CD1c-positive myeloid dendritic cell (primary cell): ENCODE results near the gene MYO1E.
A peak's percentile ranks its signal among the peaks of the same experiment; 100 is the strongest.
"Not testable (repeated sequence)": the region's sequence is repeated elsewhere in the genome, so short reads cannot be mapped to it uniquely, and the experiment has no call there.

ENCODE experiments used
- DNase-seq: peaks from one replicate; pipeline ENCODE4 v3.0.0-alpha.2; 2016; ENCODE audit errors: extremely low spot score

Gene MYO1E

DNA sequence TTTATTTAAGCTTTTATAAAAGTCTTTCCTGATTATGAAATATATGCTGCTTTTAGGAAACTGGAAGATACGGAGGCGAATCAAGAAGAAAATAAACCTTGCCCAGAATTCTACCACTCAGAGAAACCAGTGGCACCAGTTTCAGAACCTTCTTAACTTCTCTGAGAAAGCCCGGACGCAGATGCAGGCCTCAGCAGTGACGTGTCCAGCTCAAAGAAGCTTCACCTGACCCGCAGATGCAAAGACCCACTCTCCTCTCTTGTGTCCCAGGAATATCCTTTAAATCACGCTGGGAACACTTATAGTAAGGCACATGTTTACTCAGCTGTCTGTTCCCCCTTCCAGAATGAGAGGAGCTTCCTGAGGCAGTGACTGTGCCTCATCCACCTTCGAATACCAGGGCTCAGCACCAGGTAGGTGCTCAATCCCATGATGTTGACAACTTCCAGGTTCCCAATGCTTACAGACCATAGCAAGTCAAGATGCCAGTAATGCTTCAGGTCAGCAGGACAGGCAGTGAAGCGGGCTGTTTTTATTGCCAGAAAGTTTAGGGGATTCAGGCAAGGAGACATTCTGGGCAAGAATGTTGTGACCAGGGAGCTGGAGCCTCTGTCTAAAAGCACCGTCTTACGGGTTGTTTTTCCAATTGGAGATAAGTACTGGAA lies 205.9 kb downstream of the MYO1E start:
- DNase-seq: no peak

DNA sequence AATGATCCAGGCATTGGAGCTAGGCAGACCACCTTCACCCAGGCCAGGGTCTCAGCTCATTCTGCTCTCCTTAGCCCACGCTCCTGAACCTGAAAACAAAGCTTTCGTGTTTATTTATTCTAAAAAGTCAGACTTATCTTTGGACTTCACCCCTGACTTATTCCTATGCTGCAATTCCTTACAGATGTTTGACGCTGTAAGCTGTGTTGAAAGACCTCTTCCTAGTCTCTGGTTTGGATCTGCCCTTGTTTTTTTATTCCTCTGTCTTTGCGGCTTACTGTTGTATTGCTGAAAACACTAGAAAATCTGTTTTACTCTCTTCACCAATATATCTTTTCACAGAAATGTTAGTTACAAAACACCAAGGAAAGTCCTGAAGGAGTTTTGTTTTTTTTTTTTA lies 206.5 kb downstream of the MYO1E start:
- DNase-seq: no peak

DNA sequence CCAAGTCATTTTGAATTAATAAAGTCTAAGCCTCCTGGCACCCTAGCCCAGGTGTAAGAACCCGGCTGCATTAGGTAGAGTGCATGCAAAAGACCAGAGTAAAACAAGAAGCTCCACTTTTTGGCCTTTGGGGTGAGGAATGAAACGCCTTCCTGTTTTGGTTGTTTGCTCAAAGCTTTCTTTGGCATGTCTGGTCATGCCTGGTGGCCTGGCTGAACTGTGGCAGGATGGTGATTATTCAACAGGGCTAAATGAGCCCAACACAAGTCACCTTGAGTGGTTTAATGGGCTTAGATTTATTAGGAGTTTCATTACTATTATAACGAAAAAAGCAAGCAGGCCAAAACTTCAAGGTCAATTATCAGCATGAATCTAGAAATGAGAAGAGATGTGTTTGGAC lies 206.9 kb downstream of the MYO1E start:
- DNase-seq: peak; percentile 47

DNA sequence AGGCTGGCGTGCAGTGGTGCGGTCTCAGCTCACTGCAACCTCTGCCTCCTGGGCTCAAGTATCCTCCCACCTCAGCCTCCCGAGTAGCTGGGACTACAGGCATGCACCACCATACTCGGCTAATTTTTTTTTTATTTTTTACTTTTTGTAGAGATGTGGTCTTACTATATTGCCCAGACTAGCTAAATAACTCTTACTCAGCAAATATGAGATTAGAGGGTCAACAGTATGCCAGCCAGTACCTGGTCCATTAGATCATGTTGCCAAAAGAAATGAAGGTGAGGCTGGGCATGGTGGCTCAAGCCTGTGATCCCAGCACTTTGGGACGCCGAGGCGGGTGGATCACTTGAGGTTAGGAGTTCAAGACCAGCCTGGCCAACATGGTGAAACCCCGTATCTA lies 210.6 kb downstream of the MYO1E start:
- not testable (repeated sequence) for DNase-seq

DNA sequence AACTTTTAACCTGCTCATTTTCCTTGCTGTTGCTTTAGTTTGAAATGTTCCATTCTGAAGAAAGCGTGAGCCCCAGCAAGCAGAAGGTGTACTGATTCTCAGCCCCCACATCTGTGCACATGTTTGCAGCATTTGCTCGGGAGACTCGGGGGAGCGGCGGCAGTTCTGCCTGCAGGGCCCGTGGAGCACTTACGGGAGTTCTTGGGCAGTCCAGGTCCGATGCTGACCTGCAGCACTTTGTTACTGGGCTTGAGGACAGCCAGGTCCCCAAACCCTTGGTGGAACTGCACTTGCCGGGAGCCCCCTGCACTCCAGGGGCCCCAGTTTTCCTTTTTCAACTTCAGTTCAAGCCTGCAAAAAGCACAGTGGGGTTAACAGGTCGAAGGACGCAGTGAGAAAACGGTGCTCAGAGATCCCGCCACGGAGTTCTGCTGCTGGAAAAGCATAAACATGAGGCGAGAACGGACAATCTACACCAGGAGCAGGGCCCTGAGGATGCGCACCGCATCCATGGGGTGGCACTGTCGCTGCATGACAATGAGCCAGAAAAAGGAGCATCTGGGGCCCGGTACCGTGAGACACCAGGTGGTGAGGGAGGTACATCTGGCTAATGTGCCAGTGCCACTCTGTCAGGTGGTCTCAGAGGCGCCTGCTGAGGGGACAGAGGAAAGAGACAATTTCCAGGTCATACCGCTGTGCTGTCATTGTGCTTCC lies 211.6 kb downstream of the MYO1E start:
- no peak for DNase-seq

DNA sequence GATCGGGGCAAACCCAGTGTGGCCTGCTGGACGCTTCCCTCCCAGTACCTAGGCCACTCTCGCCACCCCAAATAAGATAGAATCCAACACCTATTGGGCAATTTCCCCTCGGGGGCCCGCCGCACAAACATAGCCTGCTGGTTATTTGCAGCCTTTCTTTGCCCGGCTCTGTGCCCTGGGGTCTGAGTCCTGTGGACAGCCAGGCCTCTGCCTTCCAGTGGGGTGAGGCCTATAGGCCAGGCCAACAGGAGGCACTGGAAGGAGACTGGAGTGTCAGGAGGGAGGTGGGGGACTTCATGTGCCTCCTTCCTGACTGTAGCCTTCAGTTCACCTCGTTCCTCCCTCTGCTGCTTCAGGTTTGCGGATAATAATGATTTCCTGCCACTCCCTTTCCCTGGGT lies 213.5 kb downstream of the MYO1E start:
- no peak for DNase-seq

DNA sequence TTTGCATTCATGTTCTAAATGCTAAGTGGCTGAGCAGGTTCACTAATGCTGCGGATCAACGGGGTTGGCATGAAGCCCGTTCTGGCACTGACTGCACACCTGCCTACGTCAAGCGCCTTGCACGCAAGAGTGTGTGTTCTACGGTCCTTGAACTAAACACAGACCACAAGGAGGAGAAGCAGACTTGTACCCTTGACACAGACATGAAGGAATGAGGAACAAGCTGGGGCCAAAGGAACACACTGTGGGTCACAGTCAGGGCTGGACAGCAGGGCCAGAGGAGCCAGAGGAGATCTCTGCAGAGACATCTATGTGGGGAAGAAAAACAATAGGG lies 214.0 kb downstream of the MYO1E start:
- no peak for DNase-seq

DNA sequence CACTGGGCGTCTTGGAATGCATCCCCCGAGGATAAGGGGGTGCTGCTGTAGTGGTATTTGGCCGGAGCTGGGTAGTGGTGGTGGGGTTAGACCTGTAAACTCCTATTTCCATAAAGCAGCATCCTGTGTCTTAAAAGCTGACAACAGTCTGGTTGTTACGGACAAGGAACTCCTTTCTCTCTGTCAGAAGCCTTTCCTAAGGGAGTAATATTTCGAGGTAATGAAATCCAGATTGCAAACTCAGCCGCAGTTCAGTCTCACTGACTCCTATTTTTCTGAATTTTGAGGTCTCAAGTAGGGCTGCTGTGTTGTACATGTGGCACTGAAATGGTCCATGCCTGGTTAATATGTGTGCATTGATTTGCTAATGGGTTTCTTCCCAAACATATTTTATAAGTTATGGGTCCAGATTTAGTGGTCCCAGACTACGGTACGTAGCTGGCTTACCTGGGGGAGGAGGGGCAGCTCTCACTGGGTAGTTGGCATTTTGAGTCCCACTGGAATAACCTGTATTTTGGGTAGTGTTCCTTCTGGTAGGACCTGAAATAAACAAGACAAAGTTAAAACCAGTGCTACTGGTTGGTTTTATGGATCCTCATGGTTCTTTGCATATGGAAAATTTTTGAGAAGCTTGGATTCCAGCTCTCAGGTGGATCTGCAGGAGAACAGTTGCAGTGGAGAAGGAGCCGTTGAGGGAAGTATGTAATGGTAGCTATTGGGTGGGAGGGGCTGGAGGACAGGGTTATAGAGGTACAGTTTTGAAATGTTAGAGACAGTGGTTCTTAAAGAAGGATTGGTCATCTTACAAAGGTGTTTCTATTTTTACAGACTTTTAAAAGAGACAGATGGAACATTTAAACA lies 214.6 kb downstream of the MYO1E start:
- DNase-seq: no peak

DNA sequence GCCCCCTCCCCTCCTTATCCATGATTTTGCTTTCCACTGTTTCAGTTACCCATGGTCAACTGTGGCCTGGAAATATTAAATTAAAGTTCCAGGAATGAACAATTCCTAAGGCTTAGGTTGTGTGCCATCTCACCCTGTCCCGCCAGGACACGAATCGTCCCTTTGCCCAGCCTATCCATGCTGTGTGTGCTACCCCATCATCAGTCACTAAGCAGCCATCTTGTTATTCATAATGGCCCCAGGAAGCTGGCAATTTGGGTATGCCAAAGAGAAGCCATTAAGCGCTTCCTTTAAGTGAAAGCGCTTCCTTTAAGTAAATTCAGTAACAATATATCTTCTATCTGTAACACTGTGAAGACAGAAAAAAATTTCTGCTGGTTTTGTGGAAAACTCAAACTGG lies 215.3 kb downstream of the MYO1E start:
- DNase-seq: no peak

DNA sequence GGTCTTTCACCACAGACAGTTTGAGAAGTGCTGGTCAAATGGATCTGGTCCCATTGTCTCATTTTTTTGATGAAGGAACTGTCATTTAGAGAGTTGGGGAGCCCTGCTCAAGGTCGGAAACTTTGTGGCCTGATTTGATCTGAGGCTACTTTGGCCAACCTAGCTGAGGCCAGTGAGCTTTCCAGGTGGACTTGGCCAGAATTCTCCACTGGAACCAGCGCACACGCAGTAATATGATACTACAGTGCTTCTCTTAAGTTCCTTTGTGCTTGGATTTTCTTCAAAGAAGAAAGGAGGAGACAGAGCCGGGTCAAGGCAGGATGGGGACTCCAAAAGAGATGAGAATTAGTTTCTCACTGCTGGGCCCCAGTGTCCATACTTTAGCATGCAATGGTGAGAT lies 217.2 kb downstream of the MYO1E start:
- no peak for DNase-seq

DNA sequence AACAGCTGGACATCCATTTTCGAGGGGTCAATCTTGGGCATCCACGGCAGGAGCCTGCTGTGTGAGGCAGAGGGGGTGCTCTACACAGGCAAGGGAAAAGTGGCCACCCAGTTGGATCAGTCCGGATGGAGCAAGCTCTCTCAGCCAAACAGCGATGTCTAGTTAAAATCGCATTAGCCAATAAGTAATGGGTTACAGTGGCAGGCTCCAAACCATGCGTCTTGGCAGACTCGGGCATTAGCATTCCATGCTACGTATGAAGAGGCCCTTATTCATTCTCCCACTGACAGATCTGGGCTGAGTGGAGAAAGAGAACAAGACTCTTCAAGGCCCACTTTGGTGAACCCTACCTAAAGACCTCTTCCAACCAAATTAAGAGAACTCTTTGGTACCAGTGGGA lies 218.4 kb downstream of the MYO1E start:
- DNase-seq: no peak

DNA sequence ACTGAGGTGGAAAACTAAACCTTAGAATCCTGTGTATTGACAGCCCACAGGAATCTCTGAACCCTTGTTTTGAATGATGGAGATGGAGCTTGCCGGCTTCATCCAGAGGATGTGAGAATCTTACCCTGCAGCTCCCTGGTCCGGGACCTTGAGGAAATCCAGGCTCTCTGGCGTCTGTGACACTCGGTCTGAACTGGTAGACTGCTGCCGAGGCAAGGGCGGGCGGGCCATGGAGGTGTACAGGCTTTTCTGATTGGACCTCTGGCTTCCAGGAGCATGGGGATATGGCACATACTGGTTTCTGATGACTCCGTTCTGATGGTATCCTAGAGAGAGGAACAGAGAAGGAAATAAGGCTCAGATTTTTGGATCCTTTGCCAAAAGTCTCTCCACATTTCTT lies 219.2 kb downstream of the MYO1E start:
- no peak for DNase-seq

DNA sequence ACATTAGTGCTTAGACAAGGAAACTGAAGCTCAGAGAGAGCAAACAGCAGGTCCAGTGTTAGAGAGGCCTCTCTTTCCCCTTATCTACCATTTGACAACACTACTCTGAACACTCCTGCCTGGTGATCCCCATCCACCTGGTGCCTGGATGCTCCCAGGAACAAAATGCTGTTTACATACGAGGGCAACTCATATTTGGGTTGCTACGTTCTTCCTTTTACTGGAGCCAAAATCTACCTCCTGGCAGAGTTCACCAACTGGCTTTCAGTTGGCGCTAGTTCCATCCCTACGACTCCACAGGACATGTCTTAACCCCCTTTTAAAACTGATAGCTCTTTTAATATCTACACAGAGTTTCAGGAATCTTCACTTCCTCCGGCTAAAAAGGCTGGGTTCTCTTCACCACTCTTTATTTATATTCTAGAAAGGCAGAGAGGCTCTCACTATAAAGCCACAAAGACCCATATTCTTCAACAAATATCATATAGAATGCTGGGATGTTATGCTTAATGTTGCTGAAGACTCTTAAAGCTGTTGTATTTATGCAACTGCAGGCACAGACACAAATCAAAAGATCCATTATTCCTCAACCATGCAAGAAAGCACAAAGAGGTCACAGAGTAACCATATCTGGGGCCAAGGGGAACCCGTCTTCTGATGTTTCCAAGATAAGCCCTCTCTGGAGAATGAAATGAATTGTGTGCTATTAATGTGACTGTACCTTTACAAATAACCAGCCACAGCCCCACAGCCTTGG lies 219.8 kb downstream of the MYO1E start:
- no peak for DNase-seq

DNA sequence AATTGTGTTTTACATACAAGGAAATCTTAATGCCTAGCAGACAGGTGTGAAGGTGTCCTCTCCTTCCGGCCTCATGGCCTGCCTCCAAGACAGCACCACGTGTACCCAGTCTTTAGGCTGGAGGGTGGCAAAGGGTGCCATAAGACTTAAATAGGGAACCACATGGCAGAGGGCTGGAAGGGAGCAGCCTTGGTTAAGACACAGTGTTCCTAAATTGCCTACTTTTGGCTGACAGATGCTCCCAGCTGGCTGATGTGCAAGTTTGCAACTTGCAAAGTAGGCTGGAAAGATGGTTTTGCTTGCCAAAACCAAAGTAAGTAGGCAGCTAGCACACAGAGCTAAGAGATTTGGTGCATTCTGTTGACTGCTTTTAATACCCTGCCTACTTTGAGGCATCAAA lies 222.5 kb downstream of the MYO1E start:
- no peak for DNase-seq

DNA sequence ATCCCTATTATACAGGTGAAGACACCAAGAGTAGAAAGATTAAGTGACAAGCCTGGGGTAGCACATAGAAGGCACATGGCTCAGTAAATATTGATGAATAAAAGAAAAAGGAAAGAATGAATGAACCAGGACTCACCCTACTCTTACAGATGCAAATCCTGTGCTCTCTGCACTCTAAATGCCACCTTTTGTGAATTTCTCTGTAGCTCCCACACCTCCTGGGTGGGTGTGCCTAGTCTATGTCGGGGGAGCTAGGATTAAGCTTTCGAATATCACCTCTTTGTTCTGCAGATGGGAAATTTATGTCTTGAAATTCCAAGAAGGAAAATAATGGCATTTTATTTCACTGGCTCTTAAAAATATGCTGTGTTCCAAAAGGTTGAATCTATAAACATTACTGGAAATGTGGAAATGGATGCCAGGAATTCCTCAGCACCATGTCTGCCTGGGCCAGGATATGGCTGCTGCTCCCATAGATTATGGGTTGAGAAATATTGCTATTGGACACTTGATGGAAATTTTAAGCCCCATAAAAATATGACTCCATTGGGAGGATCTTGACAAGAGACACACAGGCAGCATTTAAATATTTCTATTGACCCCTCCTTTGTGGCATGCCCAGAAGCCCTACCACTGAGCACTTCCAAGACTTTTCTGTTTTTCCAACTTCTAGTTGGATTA lies 224.4 kb downstream of the MYO1E start:
- no peak for DNase-seq

DNA sequence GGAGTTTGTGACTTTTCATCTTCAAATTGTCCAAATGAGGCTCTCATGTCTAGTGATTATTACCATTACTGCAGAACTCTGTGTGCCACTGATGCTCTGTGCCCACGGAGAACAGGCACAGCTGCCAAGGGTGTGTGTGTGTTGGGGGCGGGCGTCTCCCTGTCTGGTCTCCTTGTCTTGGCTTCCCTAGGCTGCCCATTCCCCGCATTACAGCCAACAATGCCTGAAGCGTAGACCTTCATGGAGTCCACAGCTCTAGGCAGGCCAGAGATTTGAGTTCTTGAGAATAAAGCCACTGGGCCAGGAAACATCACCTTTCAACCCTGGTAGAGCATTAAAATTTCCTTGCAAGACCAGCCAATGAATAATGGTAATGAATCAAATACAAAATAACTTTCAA lies 225.0 kb downstream of the MYO1E start:
- DNase-seq: no peak

DNA sequence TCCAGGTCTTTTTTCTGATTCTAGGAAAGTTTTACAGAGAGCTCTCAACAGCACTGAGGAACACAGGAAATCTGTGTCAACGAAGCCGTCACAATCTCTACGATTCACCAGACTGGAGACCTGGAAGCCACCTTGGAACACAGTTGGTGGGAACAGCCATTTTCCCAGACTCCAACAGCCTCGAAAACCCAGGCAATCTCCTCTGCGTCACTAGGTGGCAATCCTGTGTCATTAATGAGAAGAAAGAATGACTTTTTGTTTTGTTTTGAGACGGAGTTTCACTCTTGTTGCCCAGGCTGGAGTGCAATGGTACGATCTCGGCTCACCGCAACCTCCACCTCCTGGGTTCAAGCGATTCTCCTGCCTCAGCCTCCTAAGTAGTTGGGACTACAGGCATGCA lies 228.1 kb downstream of the MYO1E start:
- DNase-seq: not testable (repeated sequence)

DNA sequence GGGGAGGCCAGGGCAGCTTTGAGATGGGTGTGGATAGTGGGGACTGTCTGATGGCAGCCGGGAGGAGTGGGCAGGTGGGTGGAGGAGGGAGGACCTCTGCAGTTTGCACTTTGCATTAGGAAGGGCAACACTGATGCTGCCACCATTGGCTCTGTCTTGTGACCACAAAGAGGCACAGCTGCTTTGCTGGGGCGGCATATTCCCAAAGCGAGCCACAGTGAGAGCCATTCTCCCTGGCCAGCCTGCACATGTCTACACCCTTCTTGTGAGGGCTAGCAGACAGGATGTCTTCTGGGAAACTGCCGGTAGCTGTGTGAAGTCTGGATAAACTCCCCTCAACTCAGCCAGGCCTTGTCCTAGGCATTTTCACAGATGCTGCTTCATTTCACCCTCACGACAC lies 229.4 kb downstream of the MYO1E start:
- DNase-seq: no peak

DNA sequence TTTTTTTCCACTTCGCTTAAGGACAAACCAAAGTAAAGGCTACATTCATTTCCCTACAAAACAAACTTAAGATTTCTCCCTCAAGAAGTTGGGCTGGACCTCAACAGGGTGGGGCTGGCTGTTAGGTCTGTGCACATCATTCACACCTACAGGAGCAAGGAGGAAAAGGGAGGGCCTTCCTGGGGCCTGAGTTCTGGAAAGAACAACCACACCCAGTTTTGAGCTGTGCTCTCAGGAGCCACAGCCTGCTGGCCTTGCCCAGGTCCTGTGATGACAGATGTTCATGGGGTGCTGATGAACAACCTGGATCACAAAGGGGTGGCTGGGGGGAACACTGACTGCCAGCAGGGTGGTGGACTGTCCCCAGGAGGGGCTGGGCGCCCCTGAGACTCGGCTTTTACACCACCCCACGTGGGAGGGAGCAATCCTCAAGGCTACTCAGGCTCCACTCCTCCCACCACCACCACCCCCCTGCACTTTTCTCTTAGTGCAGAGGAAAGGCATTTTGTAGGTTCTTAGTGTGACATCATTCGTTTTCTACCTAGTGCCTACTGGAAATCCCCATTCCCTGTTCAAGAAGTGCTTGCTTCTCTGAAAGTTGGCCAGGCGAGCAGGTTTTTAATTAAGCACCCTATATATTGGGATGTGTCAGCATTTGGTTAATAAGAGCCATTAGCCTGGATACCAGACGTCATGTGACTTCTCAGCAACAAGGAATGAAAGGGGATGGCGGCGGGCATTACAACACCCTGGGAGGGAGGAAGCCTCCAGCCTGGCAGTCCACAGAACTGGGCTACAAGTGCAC lies 232.0 kb downstream of the MYO1E start:
- no peak for DNase-seq

DNA sequence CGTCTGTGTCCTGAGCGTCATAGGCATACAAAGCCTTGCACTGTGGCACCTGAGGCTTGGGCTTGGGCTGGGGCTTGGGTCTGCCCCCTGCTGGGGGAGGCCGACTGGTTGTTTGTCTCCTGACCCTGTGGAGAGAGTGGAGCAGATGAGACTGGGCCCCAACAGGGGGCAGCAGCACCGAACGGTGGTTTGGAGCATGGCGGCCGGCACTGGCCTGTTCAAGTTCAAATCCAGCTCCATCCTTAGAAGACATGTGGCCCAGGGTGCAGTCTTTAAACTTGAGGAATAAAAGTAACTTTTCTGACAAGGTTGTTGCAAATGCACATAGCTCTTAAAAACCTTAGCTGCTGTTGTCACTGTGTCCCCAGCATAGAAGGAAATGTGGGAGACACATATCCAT lies 234.4 kb downstream of the MYO1E start:
- DNase-seq: peak; percentile 50

DNA sequence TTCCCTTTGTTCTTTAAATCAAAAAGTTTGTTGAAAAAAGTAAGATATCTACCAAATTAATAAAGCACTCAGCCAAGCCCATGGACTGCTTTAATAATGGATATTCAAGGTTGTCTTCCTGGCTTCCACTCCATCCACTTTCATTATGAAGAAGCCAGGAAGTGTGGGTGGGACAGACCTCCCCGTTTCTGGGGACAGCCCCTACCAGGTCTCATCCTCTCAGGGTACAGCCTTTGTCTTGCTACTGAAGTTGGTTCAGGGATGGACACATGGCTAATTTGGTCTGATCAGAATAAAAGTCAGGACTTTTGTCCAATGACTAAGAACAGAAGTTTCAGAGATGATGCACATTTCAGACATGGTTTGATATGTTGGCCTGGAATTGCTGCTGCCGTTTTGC lies 235.1 kb downstream of the MYO1E start:
- no peak for DNase-seq
